HCT116 (cell line): ENCODE measurements around the gene ADGRG4. TPM values are rescaled to one million over a fixed set of nuclear protein-coding genes. Genes with fewer than 3 reads are reported as not detected.

Experiments used
- ATAC-seq: fragments of 200-7000 bp; cut with Tn5 transposase; 2 replicates; pipeline ENCODE4 v1.9.1; 2020; ENCODE audit warnings: mild to moderate bottlenecking, moderate library complexity
- BruUV-seq: library from RNA; stranded (reverse); fragments of 400-500 nt; replicated peaks from 2 replicates; lab custom pipeline; 2021; lab: Mats Ljungman, UMichigan
- CTCF ChIA-PET: fragments of 300-600 bp; sonication (Branson Sonifier 250); formaldehyde crosslinking; loops from one replicate; lab custom pipeline; 2021; ENCODE audit warnings: antibody characterized with exemption; lab: Charles Lee
- POLR2A ChIA-PET: fragments of 300-600, 350-600 bp; sonication (Branson Sonifier 250); formaldehyde crosslinking; loops from one replicate; lab custom pipeline; 2021; ENCODE audit warnings: antibody characterized with exemption; lab: Charles Lee
- RAD21 ChIA-PET, 2 experiments: fragments of 300-600 bp; sonication (Branson Sonifier 250); formaldehyde crosslinking; loops; one replicate each; lab custom pipeline; 2023; ENCODE audit warnings: low total read pairs in 2 of 2; ENCODE audit not compliant: uncharacterized antibody in 2 of 2, unreplicated experiment in 2 of 2, low non-redundant PET in 1 of 2; lab: Charles Lee
- DNase-seq: peaks from one replicate; pipeline ENCODE4 v3.0.0-alpha.2; 2010; ENCODE audit warnings: low read depth, low spot score
- H2AFZ ChIP-seq: fragments of 200-600 bp; shearing (Covaris generic), sonication (generic); 2 replicates; pipeline ENCODE4 v1.6.1; 2017; ENCODE audit warnings: low read depth, mixed run types, mixed read lengths, antibody characterized with exemption, low read length; ENCODE audit not compliant: poor library complexity, severe bottlenecking
- H3K27ac ChIP-seq: 2 replicates; pipeline ENCODE4 v1.5.1; 2012; ENCODE audit warnings: low read depth, low read length
- H3K27me3 ChIP-seq: fragments of 200-600 bp; sonication (generic); 2 replicates; pipeline ENCODE4 v1.6.1; 2016; ENCODE audit warnings: mixed run types, low read length, mixed read lengths; ENCODE audit not compliant: insufficient read depth
- H3K36me3 ChIP-seq, 2 experiments: fragments of 200-500 bp in 1 of 2; fragments of 200-600 bp in 1 of 2; sonication (Bioruptor generic) in 1 of 2; sonication (generic) in 1 of 2; 2 replicates each; pipeline versions ENCODE4 v1.5.1 to v1.6.1; 2014 to 2016; ENCODE audit warnings: low read length in 2 of 2, inconsistent platforms in 1 of 2, mixed read lengths in 1 of 2, mixed run types in 1 of 2; ENCODE audit not compliant: insufficient read depth in 2 of 2, control insufficient read depth in 1 of 2
- H3K4me1 ChIP-seq, 2 experiments: fragments of 200-600 bp in 1 of 2; sonication (generic) in 1 of 2; 2 replicates each; pipeline versions ENCODE4 v1.5.1 to v1.6.1; 2012 to 2017; ENCODE audit warnings: low read length in 2 of 2, inconsistent platforms in 1 of 2, mild to moderate bottlenecking in 1 of 2, mixed read lengths in 1 of 2, mixed run types in 1 of 2, moderate library complexity in 1 of 2; ENCODE audit not compliant: insufficient read depth in 2 of 2, control insufficient read depth in 1 of 2
- H3K4me2 ChIP-seq: fragments of 200-600 bp; sonication (generic); 2 replicates; pipeline ENCODE4 v1.6.1; 2017; ENCODE audit warnings: mixed run types, low read length, mixed read lengths
- H3K4me3 ChIP-seq, 2 experiments: fragments of 200-600 bp in 1 of 2; sonication (generic) in 1 of 2; replicated peaks in 1 of 2; 2 replicates each; pipeline ENCODE4 v1.5.1; 2011 to 2016; ENCODE audit warnings: low read length in 2 of 2, control low read depth in 1 of 2, low read depth in 1 of 2, mild to moderate bottlenecking in 1 of 2, mixed read lengths in 1 of 2, mixed run types in 1 of 2
- H3K79me2 ChIP-seq: fragments of 200-600 bp; sonication (generic); 2 replicates; pipeline ENCODE4 v1.6.1; 2017; ENCODE audit warnings: mild to moderate bottlenecking, mixed run types, low read length, moderate library complexity, mixed read lengths; ENCODE audit not compliant: insufficient read depth
- H3K9ac ChIP-seq: fragments of 200-600 bp; sonication (generic); 2 replicates; pipeline ENCODE4 v1.6.1; 2016; ENCODE audit warnings: low read length, mixed read lengths
- H3K9me2 ChIP-seq: fragments of 200-600 bp; sonication (generic), shearing (Covaris generic); 2 replicates; pipeline ENCODE4 v1.6.1; 2017; ENCODE audit warnings: mixed run types, mild to moderate bottlenecking, moderate library complexity; ENCODE audit not compliant: insufficient read depth
- H3K9me3 ChIP-seq, 2 experiments: fragments of 200-500 bp in 1 of 2; fragments of 200-600 bp in 1 of 2; sonication (Bioruptor generic) in 1 of 2; sonication (generic) in 1 of 2; 2 replicates each; pipeline ENCODE4 v1.6.1; 2014 to 2017; ENCODE audit warnings: low read length in 2 of 2, mixed read lengths in 2 of 2, inconsistent platforms in 1 of 2, low read depth in 1 of 2, mild to moderate bottlenecking in 1 of 2, mixed run types in 1 of 2, moderate library complexity in 1 of 2; ENCODE audit not compliant: control insufficient read depth in 1 of 2, insufficient read depth in 1 of 2
- H4K20me1 ChIP-seq: fragments of 200-600 bp; sonication (generic), shearing (Covaris generic); 2 replicates; pipeline ENCODE4 v1.6.1; 2017; ENCODE audit warnings: mixed run types, mild to moderate bottlenecking, moderate library complexity; ENCODE audit not compliant: insufficient read depth
- ATF3 ChIP-seq: IDR thresholded peaks from 2 replicates; pipeline ENCODE4 v1.6.1; 2012
- CBX3 ChIP-seq: IDR thresholded peaks from 2 replicates; pipeline ENCODE4 v1.6.1; 2012; ENCODE audit warnings: low read depth
- CEBPB ChIP-seq: IDR thresholded peaks from 2 replicates; pipeline ENCODE4 v1.6.1; 2012; ENCODE audit warnings: low read depth
- EGR1 ChIP-seq: IDR thresholded peaks from 2 replicates; pipeline ENCODE4 v1.6.1; 2012; ENCODE audit warnings: low read depth
- ELF1 ChIP-seq: IDR thresholded peaks from 2 replicates; pipeline ENCODE4 v1.6.1; 2012; ENCODE audit warnings: low read depth, borderline replicate concordance
- FOSL1 ChIP-seq: IDR thresholded peaks from 2 replicates; pipeline ENCODE4 v1.6.1; 2012; ENCODE audit warnings: low read depth
- JUND ChIP-seq: IDR thresholded peaks from 2 replicates; pipeline ENCODE4 v1.6.1; 2012
- POLR2A ChIP-seq: IDR thresholded peaks from 2 replicates; pipeline ENCODE4 v1.7.0; 2011; ENCODE audit warnings: borderline replicate concordance; ENCODE audit not compliant: insufficient read depth, insufficient read length; ENCODE audit errors: extremely low read depth
- POLR2AphosphoS5 ChIP-seq: IDR thresholded peaks from 2 replicates; pipeline ENCODE4 v1.6.1; 2011; ENCODE audit warnings: mild to moderate bottlenecking, low read depth, low read length, moderate library complexity
- RAD21 ChIP-seq: IDR thresholded peaks from 2 replicates; pipeline ENCODE4 v1.6.1; 2012; ENCODE audit warnings: low read depth, mild to moderate bottlenecking
- REST ChIP-seq: IDR thresholded peaks from 2 replicates; pipeline ENCODE4 v1.6.1; 2012; ENCODE audit warnings: low read depth
- SP1 ChIP-seq: IDR thresholded peaks from 2 replicates; pipeline ENCODE4 v1.6.1; 2012; ENCODE audit warnings: low read depth
- SRF ChIP-seq: IDR thresholded peaks from 2 replicates; pipeline ENCODE4 v1.6.1; 2012; ENCODE audit warnings: low read depth
- ZBTB33 ChIP-seq: IDR thresholded peaks from 2 replicates; pipeline ENCODE4 v1.6.1; 2011; ENCODE audit warnings: mild to moderate bottlenecking, low read length, moderate library complexity; ENCODE audit not compliant: insufficient replicate concordance; ENCODE audit errors: extremely low read depth
- ZFX ChIP-seq: fragments of 450-650 bp; IDR thresholded peaks from 2 replicates; pipeline ENCODE4 v1.6.1; 2017
- ZNF274 ChIP-seq: fragments of 200-500 bp; sonication (Bioruptor generic); IDR thresholded peaks from 2 replicates; pipeline ENCODE4 v1.6.1; 2014; ENCODE audit warnings: mild to moderate bottlenecking, low read depth, low read length, inconsistent platforms
- intact Hi-C: fragments of 100-400 bp; cut with micrococcal nuclease; formaldehyde crosslinking; loops from 2 replicates; pipeline ENCODE4 v1.10.0; 2022
- total RNA-seq: library from RNA; stranded (reverse); gene quantifications from one replicate; pipeline ENCODE4 v1.2.1, GENCODE V29; 2021; ENCODE audit not compliant: unreplicated experiment

Gene ADGRG4
- total RNA-seq, 1 experiment from 2014 or later = not detected

- TF ChIP-seq SP1 (no peak), REST (no peak), JUND (no peak), ZFX (no peak), RAD21 (no peak), ELF1 (no peak), CEBPB (no peak), CBX3 (no peak)
Measured at GRCh38 chrX:136304493-136304892, 3.7 kb downstream of the ADGRG4 start (continued).

GRCh38 chrX:136306182-136306581, 5.4 kb downstream of the ADGRG4 start:
- intact Hi-C loops = no loop called here
- CTCF ChIA-PET = no interaction called here
- Histone ChIP-seq H3K4me3 (no peak overlapping the region), H3K9ac (no peak overlapping the region), H3K27ac (no peak overlapping the region), H2AFZ (no peak overlapping the region), H3K9me2 (no peaks in the 10 kb centered on the region), H3K4me2 (no peak overlapping the region), H3K36me3 (no peaks in the 10 kb centered on the region), H3K79me2 (no peaks in the 10 kb centered on the region), H3K4me1 (peaks cover 0 to 10% of the 10 kb centered on the region in 2 experiments; a peak in 2 of 4 replicates), H3K27me3 (no peaks in the 10 kb centered on the region), H3K9me3 (no peaks in the 10 kb centered on the region), H4K20me1 (no peaks in the 10 kb centered on the region)
- ATAC-seq (no peak), DNase-seq (no peak)
- POLR2A ChIA-PET = no interaction called here
- no TSS peak for BruUV-seq
- TF ChIP-seq ATF3 (no peak), ZBTB33 (no peak), FOSL1 (no peak), SRF (no peak), REST (no peak), POLR2AphosphoS5 (no peak), CEBPB (no peak), ELF1 (no peak), POLR2A (no peak), RAD21 (no peak), ZFX (no peak), EGR1 (no peak), ZNF274 (no peak)
- RAD21 ChIA-PET = no interaction called here
